OCI-LY1 (cell line): ENCODE results near the gene INTS7.

Source experiments
- H2AFZ ChIP-seq: fragments of 200-600 bp; sonication (generic), shearing (Covaris generic); 2 replicates; pipeline ENCODE4 v1.6.0; 2014; ENCODE audit warnings: antibody characterized with exemption, mild to moderate bottlenecking, low read length
- H3F3A ChIP-seq: fragments of 200-600 bp; sonication (generic), shearing (Covaris generic); 2 replicates; pipeline ENCODE4 v1.6.0; 2014; ENCODE audit warnings: mild to moderate bottlenecking, antibody characterized with exemption, low read length, moderate library complexity; ENCODE audit not compliant: insufficient read depth
- H3K27ac ChIP-seq: fragments of 200-600 bp; sonication (generic); 2 replicates; pipeline ENCODE4 v1.5.1; 2014; ENCODE audit warnings: low read length, mixed run types, mild to moderate bottlenecking, low read depth; ENCODE audit not compliant: poor library complexity, severe bottlenecking
- H3K27me3 ChIP-seq: fragments of 200-600 bp; sonication (generic); 2 replicates; pipeline ENCODE4 v1.6.0; 2014; ENCODE audit warnings: antibody characterized with exemption, mild to moderate bottlenecking, low read length, moderate library complexity; ENCODE audit not compliant: insufficient read depth
- H3K36me3 ChIP-seq: fragments of 200-600 bp; sonication (generic); 2 replicates; pipeline ENCODE4 v1.6.1; 2014; ENCODE audit warnings: mild to moderate bottlenecking, antibody characterized with exemption, low read length, moderate library complexity, mixed read lengths; ENCODE audit not compliant: insufficient read depth
- H3K4me1 ChIP-seq: fragments of 200-600 bp; sonication (generic); 2 replicates; pipeline ENCODE4 v1.5.1; 2014; ENCODE audit warnings: mild to moderate bottlenecking, low read length, moderate library complexity; ENCODE audit not compliant: insufficient read depth, severe bottlenecking
- H3K4me2 ChIP-seq: fragments of 200-600 bp; sonication (generic), shearing (Covaris generic); 2 replicates; pipeline ENCODE4 v1.6.1; 2014; ENCODE audit warnings: low read length
- H3K4me3 ChIP-seq: fragments of 200-600 bp; sonication (generic); 2 replicates; pipeline ENCODE4 v1.5.1; 2014; ENCODE audit warnings: low read length, low read depth, mild to moderate bottlenecking, mixed read lengths; ENCODE audit not compliant: poor library complexity, severe bottlenecking
- H3K79me2 ChIP-seq: fragments of 200-600 bp; shearing (Covaris generic); 2 replicates; pipeline ENCODE4 v1.6.1; 2016; ENCODE audit warnings: mixed run types, low read length, mixed read lengths; ENCODE audit not compliant: insufficient read depth
- H3K9ac ChIP-seq: fragments of 200-600 bp; sonication (generic), shearing (Covaris generic); 2 replicates; pipeline ENCODE4 v1.6.1; 2014; ENCODE audit warnings: mild to moderate bottlenecking, low read length, mixed read lengths
- H3K9me2 ChIP-seq: fragments of 200-600 bp; sonication (generic), shearing (Covaris generic); 2 replicates; pipeline ENCODE4 v1.6.1; 2014; ENCODE audit warnings: low read depth, mild to moderate bottlenecking, low read length, mixed read lengths
- H3K9me3 ChIP-seq: fragments of 200-600 bp; shearing (Covaris generic); 2 replicates; pipeline ENCODE4 v1.6.1; 2014; ENCODE audit warnings: low read length, mixed read lengths
- H4K20me1 ChIP-seq: fragments of 200-600 bp; sonication (generic), shearing (Covaris generic); 2 replicates; pipeline ENCODE4 v1.6.0; 2016; ENCODE audit warnings: mild to moderate bottlenecking, low read length; ENCODE audit not compliant: insufficient read depth
- EZH2 ChIP-seq: fragments of 200-600 bp; sonication (generic), shearing (Covaris generic); IDR thresholded peaks from 2 replicates; pipeline ENCODE4 v1.8.0; 2017; ENCODE audit warnings: borderline replicate concordance, mixed run types, mild to moderate bottlenecking, antibody characterized with exemption, low read length, moderate library complexity, mixed read lengths
- TF ChIP-seq, protein P1 (sequence below): fragments of 200-600 bp; sonication (generic), shearing (Covaris generic); IDR thresholded peaks from 2 replicates; pipeline ENCODE4 v1.5.1; 2017; ENCODE audit warnings: mild to moderate bottlenecking, antibody characterized with exemption, low read length, moderate library complexity, mixed read lengths

INTS7 gene

DNA sequence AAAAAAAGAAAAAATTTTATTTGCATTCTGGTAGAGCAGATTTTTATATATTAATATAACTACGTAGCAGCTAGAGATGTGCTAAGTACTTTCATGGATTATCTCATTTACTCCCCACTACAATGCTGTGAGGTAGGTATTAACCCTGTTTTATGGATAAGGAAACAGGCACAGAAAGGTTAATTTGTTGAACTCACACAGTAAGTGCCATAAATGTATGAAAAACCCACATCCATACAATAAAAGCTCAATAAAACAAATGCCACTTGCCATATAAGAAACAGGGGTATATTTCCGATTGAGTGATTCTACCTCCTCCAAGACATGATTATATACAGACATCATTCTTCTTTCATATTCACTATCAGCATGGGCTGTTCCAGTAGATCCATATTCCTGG lies 83.1 kb downstream of the INTS7 start:
- Histone ChIP-seq H2AFZ (no peak overlapping the region), H3K36me3 (peaks cover 14% of the 10 kb centered on the region), H3K9me2 (no peaks in the 10 kb centered on the region), H3K27ac (no peak overlapping the region), H3K79me2 (no peaks in the 10 kb centered on the region), H3K4me3 (no peak overlapping the region), H3K9me3 (no peaks in the 10 kb centered on the region), H3F3A (no peaks in the 10 kb centered on the region), H3K9ac (no peak overlapping the region), H4K20me1 (no peaks in the 10 kb centered on the region), H3K27me3 (no peaks in the 10 kb centered on the region), H3K4me1 (no peaks in the 10 kb centered on the region), H3K4me2 (no peak overlapping the region)
- TF ChIP-seq EZH2 = no peak
- TF ChIP-seq, protein P1, sequence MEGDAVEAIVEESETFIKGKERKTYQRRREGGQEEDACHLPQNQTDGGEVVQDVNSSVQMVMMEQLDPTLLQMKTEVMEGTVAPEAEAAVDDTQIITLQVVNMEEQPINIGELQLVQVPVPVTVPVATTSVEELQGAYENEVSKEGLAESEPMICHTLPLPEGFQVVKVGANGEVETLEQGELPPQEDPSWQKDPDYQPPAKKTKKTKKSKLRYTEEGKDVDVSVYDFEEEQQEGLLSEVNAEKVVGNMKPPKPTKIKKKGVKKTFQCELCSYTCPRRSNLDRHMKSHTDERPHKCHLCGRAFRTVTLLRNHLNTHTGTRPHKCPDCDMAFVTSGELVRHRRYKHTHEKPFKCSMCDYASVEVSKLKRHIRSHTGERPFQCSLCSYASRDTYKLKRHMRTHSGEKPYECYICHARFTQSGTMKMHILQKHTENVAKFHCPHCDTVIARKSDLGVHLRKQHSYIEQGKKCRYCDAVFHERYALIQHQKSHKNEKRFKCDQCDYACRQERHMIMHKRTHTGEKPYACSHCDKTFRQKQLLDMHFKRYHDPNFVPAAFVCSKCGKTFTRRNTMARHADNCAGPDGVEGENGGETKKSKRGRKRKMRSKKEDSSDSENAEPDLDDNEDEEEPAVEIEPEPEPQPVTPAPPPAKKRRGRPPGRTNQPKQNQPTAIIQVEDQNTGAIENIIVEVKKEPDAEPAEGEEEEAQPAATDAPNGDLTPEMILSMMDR = no peak

DNA sequence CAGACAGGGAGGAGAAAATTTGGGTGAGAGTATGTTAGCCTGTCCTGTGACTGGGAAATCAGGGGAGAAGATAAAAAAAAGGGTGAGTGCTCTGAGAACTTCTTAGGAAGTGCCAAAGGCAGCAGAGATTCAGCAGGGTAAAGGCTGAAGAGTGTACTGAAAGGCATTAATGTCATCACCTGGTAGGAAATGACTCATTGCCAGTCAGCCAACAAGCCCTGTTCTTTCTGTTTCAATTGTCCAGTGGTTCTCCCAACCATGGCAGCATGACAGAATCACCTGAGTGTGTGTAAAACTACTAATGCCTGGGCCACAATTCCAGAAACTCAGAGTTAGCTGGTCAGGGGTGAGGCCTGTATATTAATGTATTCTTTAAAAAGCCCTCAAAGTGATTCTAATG lies 83.5 kb downstream of the INTS7 start:
- Histone ChIP-seq H3K9ac (no peak overlapping the region), H3K36me3 (peaks cover 9% of the 10 kb centered on the region), H3K27me3 (no peaks in the 10 kb centered on the region), H3K4me1 (no peaks in the 10 kb centered on the region), H3K9me2 (no peaks in the 10 kb centered on the region), H4K20me1 (no peaks in the 10 kb centered on the region), H3K9me3 (no peaks in the 10 kb centered on the region), H3K27ac (no peak overlapping the region), H3F3A (no peaks in the 10 kb centered on the region), H3K4me2 (no peak overlapping the region), H2AFZ (no peak overlapping the region), H3K4me3 (no peak overlapping the region), H3K79me2 (no peaks in the 10 kb centered on the region)
- TF ChIP-seq, protein P1 = no peak
- TF ChIP-seq EZH2 = no peak

DNA sequence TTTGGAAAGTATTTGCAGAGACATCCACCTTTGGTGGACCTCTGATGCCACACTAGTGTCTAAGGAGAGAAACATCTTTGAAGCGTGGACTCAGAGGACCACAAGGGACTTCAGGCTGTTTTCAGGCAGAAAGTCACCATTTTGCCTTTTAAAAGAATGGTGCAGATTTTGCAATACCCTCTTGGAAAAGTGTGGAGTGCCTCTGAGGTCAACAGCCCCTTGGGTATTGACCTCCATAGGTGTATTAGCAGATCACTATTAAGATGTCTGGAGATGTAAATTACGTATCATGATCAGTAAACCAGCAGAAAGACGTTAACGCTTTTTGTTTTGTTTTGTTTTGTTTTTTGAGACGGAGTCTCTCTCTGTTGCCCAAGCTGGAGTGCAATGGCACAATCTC lies 87.0 kb downstream of the INTS7 start:
- no peak overlapping the region for H3K4me3 ChIP-seq
- H4K20me1 ChIP-seq = no peaks in the 10 kb centered on the region
- no peak overlapping the region for H3K27ac ChIP-seq
- peaks cover 5% of the 10 kb centered on the region; the same call in 1 of the 2 replicates for H3K36me3 ChIP-seq
- H3K9me2 ChIP-seq = no peaks in the 10 kb centered on the region
- H3K9me3 ChIP-seq = no peaks in the 10 kb centered on the region
- H3F3A ChIP-seq = no peaks in the 10 kb centered on the region
- no peaks in the 10 kb centered on the region for H3K27me3 ChIP-seq
- no peak overlapping the region for H2AFZ ChIP-seq
- no peak for TF ChIP-seq EZH2
- TF ChIP-seq, protein P1 = no peak
- no peak overlapping the region for H3K9ac ChIP-seq
- no peak overlapping the region for H3K4me2 ChIP-seq
- H3K79me2 ChIP-seq = no peaks in the 10 kb centered on the region
- no peaks in the 10 kb centered on the region for H3K4me1 ChIP-seq
